ENCODE results near the gene RASGRF2.

The RASGRF2 gene

DNA sequence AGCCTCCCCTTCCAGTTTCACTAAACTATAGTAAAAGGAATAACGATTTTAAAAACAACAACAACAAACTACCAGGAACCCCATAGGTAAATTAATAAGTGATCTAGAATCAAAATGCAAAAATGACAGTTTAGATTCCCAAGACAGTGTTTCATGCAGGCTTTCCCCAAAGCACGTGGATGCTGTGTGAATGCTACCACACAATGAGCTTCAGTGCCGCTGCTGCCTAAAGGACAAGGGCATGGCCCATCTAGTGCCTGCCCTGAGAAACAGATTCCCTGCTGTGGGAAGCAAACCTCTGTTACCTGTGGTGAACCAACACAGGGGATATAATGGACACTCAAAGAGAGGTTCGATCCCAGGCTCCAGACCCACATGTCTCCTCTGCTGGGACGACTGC is 249.2 kb downstream of the RASGRF2 start:
- H3K36me3 ChIP-seq = no peaks in the 10 kb centered on the region
- no peaks in the 10 kb centered on the region for H3K4me1 ChIP-seq
- H3K27me3 ChIP-seq = no peaks in the 10 kb centered on the region
- no peak overlapping the region for H3K9ac ChIP-seq
- no peak overlapping the region for H3K4me3 ChIP-seq
- H3K27ac ChIP-seq = no peak overlapping the region
- TF ChIP-seq Cebpa-rat (IDR thresholded peaks at IDR 0.05) = no peak
- H3K4me2 ChIP-seq = no peak overlapping the region
- H4K20me1 ChIP-seq = no peaks in the 10 kb centered on the region
- no peaks in the 10 kb centered on the region for H3K9me3 ChIP-seq

DNA sequence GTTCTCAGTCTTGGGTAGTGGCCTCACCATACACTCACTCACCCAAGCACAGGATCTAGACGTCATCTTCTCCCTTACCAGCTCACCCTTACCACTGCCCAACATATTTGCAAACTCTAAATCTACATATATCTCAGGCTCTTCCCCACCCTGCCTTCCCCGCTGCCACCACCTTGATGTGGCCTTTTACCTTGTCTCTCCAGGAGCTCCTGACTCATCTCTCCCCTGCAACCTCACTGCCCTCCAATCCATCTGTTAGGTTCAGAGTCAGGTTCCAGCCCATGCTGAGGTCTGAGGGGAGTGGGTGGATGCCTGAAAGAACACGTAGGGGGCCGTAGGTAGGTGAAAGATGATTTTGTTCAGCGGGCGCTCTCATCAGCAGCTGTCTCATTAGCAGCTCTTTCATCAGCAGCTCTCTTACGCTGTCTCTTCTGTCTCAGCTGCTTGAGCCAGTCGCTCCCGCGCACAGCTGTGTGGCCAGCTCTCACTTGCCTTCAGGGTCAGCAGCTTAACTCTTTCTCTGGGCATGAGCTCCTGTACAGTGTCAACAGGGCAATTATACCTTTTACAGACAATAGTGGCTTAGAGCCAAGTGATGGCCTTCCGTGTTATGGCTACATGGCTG is 249.8 kb downstream of the RASGRF2 start:
- H3K9me3 ChIP-seq = no peaks in the 10 kb centered on the region
- no peaks in the 10 kb centered on the region for H3K4me1 ChIP-seq
- no peaks in the 10 kb centered on the region for H3K27me3 ChIP-seq
- no peaks in the 10 kb centered on the region for H3K36me3 ChIP-seq
- no peak overlapping the region for H3K9ac ChIP-seq
- no peaks in the 10 kb centered on the region for H4K20me1 ChIP-seq
- no peak overlapping the region for H3K4me3 ChIP-seq
- no peak overlapping the region for H3K4me2 ChIP-seq
- TF ChIP-seq Cebpa-rat (IDR thresholded peaks at IDR 0.05) = no peak
- no peak overlapping the region for H3K27ac ChIP-seq

DNA sequence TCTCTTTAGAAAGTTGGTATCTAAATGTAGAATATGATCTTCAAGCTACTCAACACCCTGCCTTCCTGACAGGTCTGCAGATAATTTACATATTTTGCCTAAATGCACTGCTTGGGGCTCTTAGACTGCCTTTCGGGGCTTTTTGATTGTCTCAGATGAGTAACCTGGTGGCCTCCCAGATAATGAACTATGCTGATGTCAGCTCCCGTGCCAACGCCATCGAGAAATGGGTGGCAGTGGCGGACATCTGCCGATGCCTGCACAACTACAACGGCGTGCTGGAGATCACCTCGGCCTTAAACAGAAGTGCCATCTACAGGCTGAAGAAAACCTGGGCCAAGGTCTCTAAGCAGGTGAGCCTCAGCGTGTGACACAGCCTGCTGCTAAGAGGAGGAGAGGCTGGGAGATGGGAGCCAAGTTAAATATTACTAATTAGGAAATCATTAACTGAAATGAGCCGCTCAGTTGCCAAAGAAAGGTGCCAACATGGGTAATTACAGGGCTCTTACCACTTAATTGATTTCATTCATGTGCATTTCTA is 252.1 kb downstream of the RASGRF2 start:
- no peak overlapping the region for H3K4me3 ChIP-seq
- no peaks in the 10 kb centered on the region for H3K9me3 ChIP-seq
- no peak overlapping the region for H3K9ac ChIP-seq
- H3K36me3 ChIP-seq = no peaks in the 10 kb centered on the region
- H3K27ac ChIP-seq = no peak overlapping the region
- no peak overlapping the region for H3K4me2 ChIP-seq
- no peak for TF ChIP-seq Cebpa-rat (IDR thresholded peaks at IDR 0.05)
- H3K4me1 ChIP-seq = no peaks in the 10 kb centered on the region
- H4K20me1 ChIP-seq = no peaks in the 10 kb centered on the region
- H3K27me3 ChIP-seq = no peaks in the 10 kb centered on the region

DNA sequence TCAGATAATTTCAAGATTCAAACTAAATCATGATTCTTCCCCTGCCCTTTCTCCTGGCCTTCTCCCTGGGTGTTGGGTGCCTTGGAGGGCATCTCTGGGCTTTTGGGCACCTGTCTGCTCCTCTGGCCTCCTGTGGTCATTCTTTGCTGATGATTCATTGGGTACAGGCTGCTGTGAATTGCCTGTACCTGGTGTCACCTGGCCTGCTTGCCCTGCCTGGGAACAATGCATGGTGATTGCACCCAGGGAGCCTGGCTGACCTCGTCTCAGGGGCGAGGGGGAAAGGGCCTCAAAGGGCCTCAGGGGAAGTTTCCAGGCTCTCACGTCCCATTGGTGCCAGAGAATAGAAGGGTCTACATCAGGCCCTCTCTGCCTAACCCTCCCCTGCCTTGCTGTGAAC is 252.9 kb downstream of the RASGRF2 start:
- no peak for TF ChIP-seq Cebpa-rat (IDR thresholded peaks at IDR 0.05)
- Histone ChIP-seq H3K4me1 (no peaks in the 10 kb centered on the region), H3K9me3 (no peaks in the 10 kb centered on the region), H3K9ac (no peak overlapping the region), H3K4me2 (no peak overlapping the region), H3K36me3 (no peaks in the 10 kb centered on the region), H3K27ac (no peak overlapping the region), H4K20me1 (no peaks in the 10 kb centered on the region), H3K27me3 (no peaks in the 10 kb centered on the region), H3K4me3 (no peak overlapping the region)

DNA sequence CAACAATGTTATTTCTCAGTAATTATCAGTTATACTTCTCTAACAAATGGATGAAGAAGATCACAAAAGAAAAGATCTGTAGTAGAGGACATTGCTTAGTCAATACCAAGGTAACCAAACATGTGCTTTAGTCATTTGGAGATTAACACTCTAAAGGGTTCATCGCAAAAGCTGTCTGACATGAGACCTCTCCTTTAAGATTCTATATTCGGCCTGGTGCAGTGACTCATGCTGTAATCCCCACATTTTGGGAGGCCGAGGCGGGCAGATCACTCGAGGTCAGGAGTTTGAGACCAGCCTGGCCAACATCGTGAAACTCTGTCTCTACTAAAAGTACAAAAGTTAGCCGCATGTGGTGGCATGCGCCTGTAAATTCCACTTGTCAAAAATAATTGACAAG is 254.7 kb downstream of the RASGRF2 start:
- no peak overlapping the region for H3K27ac ChIP-seq
- H3K4me3 ChIP-seq = no peak overlapping the region
- H3K9me3 ChIP-seq = 0 out of 2 replicates have a peak, but pooled peaks cover 3% of the 10 kb centered on the region
- H3K4me1 ChIP-seq = no peaks in the 10 kb centered on the region
- H3K4me2 ChIP-seq = no peak overlapping the region
- no peak for TF ChIP-seq Cebpa-rat (IDR thresholded peaks at IDR 0.05)
- H3K27me3 ChIP-seq = no peaks in the 10 kb centered on the region
- no peaks in the 10 kb centered on the region for H3K36me3 ChIP-seq
- H3K9ac ChIP-seq = no peak overlapping the region
- H4K20me1 ChIP-seq = no peaks in the 10 kb centered on the region

DNA sequence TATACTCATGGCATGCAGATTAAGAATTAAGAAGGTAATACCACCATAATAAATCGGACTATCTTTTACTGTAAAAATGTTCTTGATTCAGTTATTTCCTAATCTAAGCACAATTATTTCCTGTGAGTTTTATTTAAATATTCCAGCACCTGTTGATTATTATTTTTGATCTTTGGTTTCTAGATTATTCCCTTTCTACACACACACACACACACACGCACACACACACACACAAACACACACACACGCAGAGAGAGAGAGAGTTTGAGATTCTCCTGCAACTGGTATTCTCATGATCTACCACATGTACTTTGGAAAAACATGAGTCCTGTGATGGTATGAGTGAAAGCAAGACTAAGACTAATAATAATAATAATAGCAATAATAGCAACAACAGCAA is 256.0 kb downstream of the RASGRF2 start:
- H3K36me3 ChIP-seq = no peaks in the 10 kb centered on the region
- TF ChIP-seq Cebpa-rat (IDR thresholded peaks at IDR 0.05) = no peak
- H3K27me3 ChIP-seq = no peaks in the 10 kb centered on the region
- H4K20me1 ChIP-seq = no peaks in the 10 kb centered on the region
- no peak overlapping the region for H3K4me3 ChIP-seq
- 0 out of 2 replicates have a peak, but pooled peaks cover 3% of the 10 kb centered on the region for H3K9me3 ChIP-seq
- no peak overlapping the region for H3K9ac ChIP-seq
- H3K4me1 ChIP-seq = no peaks in the 10 kb centered on the region
- no peak overlapping the region for H3K27ac ChIP-seq
- no peak overlapping the region for H3K4me2 ChIP-seq

DNA sequence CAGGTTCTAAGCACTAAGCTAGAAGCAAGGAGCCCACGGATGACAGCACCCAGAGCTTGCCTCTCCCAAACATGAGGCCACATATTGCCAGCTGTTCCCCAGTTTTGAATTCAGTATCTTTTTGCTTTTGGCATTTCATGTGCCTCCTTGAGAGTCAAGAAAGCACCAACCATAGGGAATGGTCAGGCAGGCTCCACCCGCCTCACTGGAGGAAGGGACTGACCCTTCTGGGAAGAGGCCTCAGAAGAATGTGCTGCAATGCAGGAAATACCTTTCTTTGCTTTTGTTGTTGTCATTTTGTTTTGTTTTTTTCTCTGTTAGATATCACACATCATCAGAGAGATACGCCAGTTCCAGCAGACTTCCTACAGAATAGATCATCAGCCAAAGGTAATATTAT is 259.2 kb downstream of the RASGRF2 start:
- Histone ChIP-seq H3K4me1 (no peaks in the 10 kb centered on the region), H4K20me1 (no peaks in the 10 kb centered on the region), H3K4me3 (no peak overlapping the region), H3K36me3 (no peaks in the 10 kb centered on the region), H3K4me2 (no peak overlapping the region), H3K9me3 (0 out of 2 replicates have a peak, but pooled peaks cover 3% of the 10 kb centered on the region), H3K27ac (no peak overlapping the region), H3K27me3 (no peaks in the 10 kb centered on the region), H3K9ac (no peak overlapping the region)
- TF ChIP-seq Cebpa-rat (IDR thresholded peaks at IDR 0.05) = no peak

DNA sequence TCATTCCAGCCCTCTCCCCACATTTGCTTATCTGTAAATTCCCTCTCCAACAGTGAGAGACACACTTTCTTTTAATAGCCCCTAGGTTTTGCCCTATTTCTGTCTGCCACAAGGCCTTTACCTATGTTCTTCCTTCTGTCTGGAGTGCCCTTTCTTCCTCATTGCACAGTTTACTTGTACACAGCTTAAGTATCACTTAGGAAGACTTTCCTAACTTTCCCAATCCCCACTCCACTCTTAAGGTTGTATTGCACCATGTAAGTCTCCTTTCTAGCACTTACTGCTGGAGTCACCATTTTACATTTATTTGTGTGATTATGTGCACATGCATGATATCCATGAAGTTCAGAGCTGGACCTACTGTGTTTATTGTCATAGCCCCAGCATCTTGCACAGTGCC is 262.1 kb downstream of the RASGRF2 start:
- Histone ChIP-seq H3K4me1 (no peaks in the 10 kb centered on the region), H3K9me3 (0 out of 2 replicates have a peak, but pooled peaks cover 3% of the 10 kb centered on the region), H3K4me2 (no peak overlapping the region), H4K20me1 (no peaks in the 10 kb centered on the region), H3K36me3 (no peaks in the 10 kb centered on the region), H3K9ac (no peak overlapping the region), H3K4me3 (no peak overlapping the region), H3K27ac (no peak overlapping the region), H3K27me3 (no peaks in the 10 kb centered on the region)
- no peak for TF ChIP-seq Cebpa-rat (IDR thresholded peaks at IDR 0.05)

DNA sequence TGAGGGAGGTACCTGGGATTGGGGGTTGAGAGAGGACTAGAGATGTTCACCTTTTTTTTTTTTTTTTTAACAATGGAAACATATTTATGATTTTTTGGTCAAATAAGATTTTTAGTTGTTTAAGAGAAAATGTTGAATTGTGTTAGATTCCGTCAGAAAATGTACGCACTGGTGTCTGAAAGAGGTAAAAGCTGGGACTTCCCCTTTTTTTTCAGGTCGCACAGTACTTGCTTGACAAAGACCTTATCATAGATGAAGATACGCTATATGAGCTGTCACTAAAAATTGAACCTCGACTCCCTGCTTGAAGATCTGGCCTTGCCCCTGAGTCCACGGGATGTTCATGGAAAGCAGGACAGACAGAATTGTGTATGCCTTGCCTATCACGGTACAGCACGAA is 265.3 kb downstream of the RASGRF2 start:
- Histone ChIP-seq H3K4me3 (no peak overlapping the region), H3K4me1 (0 out of 2 replicates have a peak, but pooled peaks cover under 1% of the 10 kb centered on the region), H4K20me1 (no peaks in the 10 kb centered on the region), H3K9me3 (no peaks in the 10 kb centered on the region), H3K4me2 (no peak overlapping the region), H3K27me3 (no peaks in the 10 kb centered on the region), H3K27ac (no peak overlapping the region), H3K9ac (no peak overlapping the region), H3K36me3 (no peaks in the 10 kb centered on the region)
- TF ChIP-seq Cebpa-rat (IDR thresholded peaks at IDR 0.05) = no peak

DNA sequence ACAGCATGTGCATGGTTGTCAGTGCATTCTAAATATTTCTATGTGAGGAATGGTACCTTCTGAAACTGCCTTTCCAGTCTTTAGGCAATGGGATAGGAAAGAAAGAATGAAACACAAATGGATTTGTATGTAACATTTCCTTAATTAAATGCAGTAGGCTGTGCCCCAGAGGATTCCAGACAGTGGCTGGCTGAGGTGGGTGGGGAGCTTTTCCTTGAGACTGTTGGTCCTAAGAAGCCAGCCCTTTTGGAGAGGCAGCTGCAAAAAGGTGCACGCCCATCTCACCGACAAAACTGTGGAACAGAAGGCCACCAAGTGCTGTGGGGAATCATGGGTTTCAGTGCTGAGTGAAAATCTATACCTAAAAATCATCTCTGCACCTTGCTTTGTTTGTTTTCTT is 266.1 kb downstream of the RASGRF2 start:
- no peak overlapping the region for H3K9ac ChIP-seq
- H3K27me3 ChIP-seq = no peaks in the 10 kb centered on the region
- H3K27ac ChIP-seq = no peak overlapping the region
- no peaks in the 10 kb centered on the region for H3K36me3 ChIP-seq
- H3K4me2 ChIP-seq = no peak overlapping the region
- TF ChIP-seq Cebpa-rat (IDR thresholded peaks at IDR 0.05) = no peak
- H3K4me1 ChIP-seq = 0 out of 2 replicates have a peak, but pooled peaks cover 3% of the 10 kb centered on the region
- H3K4me3 ChIP-seq = no peak overlapping the region
- no peaks in the 10 kb centered on the region for H3K9me3 ChIP-seq
- H4K20me1 ChIP-seq = no peaks in the 10 kb centered on the region
